Body of pancreas (tissue), 4 donors: Measurements from ENCODE around the gene RASGRF1. TPM values are rescaled to one million over a fixed set of nuclear protein-coding genes. Genes with fewer than 3 reads are reported as not detected.

Experiments
- ATAC-seq: fragments of 150-250 bp; one replicate; pipeline ENCODE4 v1.9.1; 2016
- DNase-seq, 4 donors: peaks; one replicate each; pipeline ENCODE4 v3.0.0-alpha.2; 2019
- H3K27ac ChIP-seq, 4 donors: fragments of 200-600 bp; sonication (generic); 1 replicate in 3 of 4; 2 replicates in 1 of 4; pipeline versions ENCODE4 v1.5.1 to v1.6.1; 2016 to 2019; ENCODE audit warnings: mild to moderate bottlenecking in 1 of 4, mixed read lengths in 1 of 4, moderate library complexity in 1 of 4
- H3K27me3 ChIP-seq, 2 donors: fragments of 200-600 bp; sonication (generic); one replicate each; pipeline ENCODE4 v1.6.0; 2016; ENCODE audit warnings: mild to moderate bottlenecking in 1 of 2
- H3K36me3 ChIP-seq, 2 donors: fragments of 200-600 bp; sonication (generic); replicated peaks in 1 of 2; 2 replicates each; pipeline ENCODE4 v1.5.1; 2016; ENCODE audit warnings: low read depth in 2 of 2; ENCODE audit not compliant: insufficient read depth in 1 of 2
- H3K4me1 ChIP-seq: fragments of 200-600 bp; sonication (generic); one replicate; pipeline ENCODE4 v1.6.0; 2016
- H3K4me3 ChIP-seq, 2 donors: fragments of 200-600 bp; sonication (generic); 1 replicate in 1 of 2; 2 replicates in 1 of 2; pipeline ENCODE4 v1.5.1; 2016 to 2019
- H3K9me3 ChIP-seq, 3 donors: fragments of 200-600 bp; sonication (generic); 1 replicate in 2 of 3; 2 replicates in 1 of 3; pipeline ENCODE4 v1.5.1; 2016
- POLR2A ChIP-seq, 3 donors: fragments of 450-650 bp; IDR thresholded peaks; one replicate each; pipeline ENCODE4 v1.6.1; 2016; ENCODE audit warnings: antibody characterized with exemption in 3 of 3, mild to moderate bottlenecking in 2 of 3
- WGBS, 2 donors: methylation state at CpG; one replicate each; pipeline ENCODE4 v1.1.5; 2017; 5-methylcytosine and 5-hydroxymethylcytosine counted together
- intact Hi-C: fragments of 100-400 bp; cut with DNase I; formaldehyde crosslinking; loops from one replicate; pipeline ENCODE4 v1.15.1; 2023
- total RNA-seq, 2 donors: library from RNA; depleted of rRNA; stranded (reverse); fragments of >200 nt; gene quantifications; one replicate each; pipeline ENCODE4 v1.1.0, GENCODE V29; 2016
- TF ChIP-seq, protein P1 (sequence below), 7 experiments: fragments of 450-650 bp in 4 of 7; fragments of 200-600 bp in 3 of 7; sonication (generic) in 3 of 7; IDR thresholded peaks; one replicate each; pipeline ENCODE4 v1.5.1; 2016 to 2019; ENCODE audit warnings: antibody characterized with exemption in 7 of 7

Gene RASGRF1
- total RNA-seq, 2 donors from 2014 or later, result 1.0 to 3.6 TPM

DNA sequence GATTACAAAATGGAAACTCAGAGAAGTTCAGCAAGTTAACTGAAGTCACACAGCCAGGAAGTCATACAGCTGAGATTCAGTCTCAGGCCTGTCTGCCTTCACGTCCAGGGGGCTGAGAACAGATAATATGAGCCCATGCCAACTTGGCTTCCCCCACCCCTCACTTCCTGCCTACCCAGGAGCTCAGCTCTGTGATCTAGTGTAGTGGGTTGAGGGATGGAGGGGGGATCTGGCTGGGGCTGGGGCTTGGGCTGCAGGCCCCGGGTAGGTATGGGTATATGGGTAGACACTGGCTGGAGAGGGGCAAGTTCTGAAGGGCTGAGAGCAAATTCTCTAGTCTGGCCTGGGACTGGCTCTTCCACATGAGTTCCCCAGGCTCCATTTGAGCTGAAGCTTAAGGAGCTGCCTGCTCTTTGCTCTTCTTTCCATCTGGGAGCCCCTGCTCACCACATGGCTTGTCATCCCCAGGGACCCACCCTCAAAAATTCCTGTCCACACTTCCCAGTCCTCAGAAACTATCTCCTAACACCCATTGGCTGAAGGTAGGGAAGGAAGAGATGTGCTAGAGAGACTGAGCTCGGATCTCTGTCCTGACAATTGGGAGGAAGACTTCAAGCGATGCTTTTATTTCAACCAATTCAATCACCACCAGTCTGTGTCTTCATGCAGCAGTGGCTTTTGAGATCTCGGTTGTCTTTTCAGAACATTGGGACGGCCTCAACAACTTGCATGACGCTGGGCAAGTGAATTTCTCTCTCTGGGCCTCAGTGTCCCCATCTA is 2.0 kb downstream of the RASGRF1 start:
- Histone ChIP-seq H3K9me3 (no peaks in the 10 kb centered on the region), H3K36me3 (no peaks in the 10 kb centered on the region), H3K4me3 (no peak overlapping the region), H3K27ac (no peak overlapping the region), H3K27me3 (peaks cover 0 to 20% of the 10 kb centered on the region in 2 donors), H3K4me1 (peaks cover 27% of the 10 kb centered on the region)
- ATAC-seq (no peak), DNase-seq (no peak)
- TF ChIP-seq, protein P1, sequence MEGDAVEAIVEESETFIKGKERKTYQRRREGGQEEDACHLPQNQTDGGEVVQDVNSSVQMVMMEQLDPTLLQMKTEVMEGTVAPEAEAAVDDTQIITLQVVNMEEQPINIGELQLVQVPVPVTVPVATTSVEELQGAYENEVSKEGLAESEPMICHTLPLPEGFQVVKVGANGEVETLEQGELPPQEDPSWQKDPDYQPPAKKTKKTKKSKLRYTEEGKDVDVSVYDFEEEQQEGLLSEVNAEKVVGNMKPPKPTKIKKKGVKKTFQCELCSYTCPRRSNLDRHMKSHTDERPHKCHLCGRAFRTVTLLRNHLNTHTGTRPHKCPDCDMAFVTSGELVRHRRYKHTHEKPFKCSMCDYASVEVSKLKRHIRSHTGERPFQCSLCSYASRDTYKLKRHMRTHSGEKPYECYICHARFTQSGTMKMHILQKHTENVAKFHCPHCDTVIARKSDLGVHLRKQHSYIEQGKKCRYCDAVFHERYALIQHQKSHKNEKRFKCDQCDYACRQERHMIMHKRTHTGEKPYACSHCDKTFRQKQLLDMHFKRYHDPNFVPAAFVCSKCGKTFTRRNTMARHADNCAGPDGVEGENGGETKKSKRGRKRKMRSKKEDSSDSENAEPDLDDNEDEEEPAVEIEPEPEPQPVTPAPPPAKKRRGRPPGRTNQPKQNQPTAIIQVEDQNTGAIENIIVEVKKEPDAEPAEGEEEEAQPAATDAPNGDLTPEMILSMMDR (IDR thresholded peaks at IDR 0.05), result no peak
- TF ChIP-seq POLR2A (IDR thresholded peaks at IDR 0.05), result no peak
- intact Hi-C loops, result no loop called here
- WGBS, 2 donors, result 50 to 59% methylated on average over 6 to 7 of the region's 7 CpGs

DNA sequence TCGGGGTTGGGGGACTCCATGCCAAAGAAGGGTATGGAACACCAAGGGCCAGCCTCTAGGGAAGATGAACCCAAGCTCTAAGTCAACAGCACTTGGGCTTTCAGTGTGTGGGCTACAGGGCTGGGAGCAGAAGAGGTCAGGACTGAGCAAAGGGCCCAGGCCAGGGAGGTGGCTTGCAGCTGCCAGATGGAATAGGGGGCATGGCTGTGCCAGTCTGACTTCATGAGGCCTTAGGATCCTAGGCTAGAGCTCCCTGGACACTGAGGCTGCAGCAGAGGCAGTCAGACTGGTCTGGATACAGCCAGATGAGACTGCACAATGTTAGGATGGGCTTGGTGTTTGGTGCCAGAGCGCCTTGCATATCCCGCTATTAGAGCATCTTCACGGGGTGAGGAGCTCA is 3.8 kb downstream of the RASGRF1 start:
- TF ChIP-seq, protein P1 (IDR thresholded peaks at IDR 0.05), result no peak
- no peak for TF ChIP-seq POLR2A (IDR thresholded peaks at IDR 0.05)
- Histone ChIP-seq H3K36me3 (no peaks in the 10 kb centered on the region), H3K27ac (no peak overlapping the region), H3K4me3 (no peak overlapping the region), H3K27me3 (peaks cover 0 to 20% of the 10 kb centered on the region in 2 donors), H3K9me3 (no peaks in the 10 kb centered on the region), H3K4me1 (peaks cover 27% of the 10 kb centered on the region)
- WGBS, 2 donors, result 50 to 64% methylated on average over 2 to 4 of the region's 4 CpGs
- no peak for ATAC-seq
- no peak for DNase-seq
- intact Hi-C loops, result no loop called here

GRCh38 chr15:79084308-79084968 is 6.1 kb downstream of the RASGRF1 start:
- ATAC-seq, result no peak
- Histone ChIP-seq H3K4me3 (no peak overlapping the region), H3K4me1 (peaks cover 3% of the 10 kb centered on the region), H3K9me3 (no peaks in the 10 kb centered on the region), H3K36me3 (no peaks in the 10 kb centered on the region), H3K27ac (no peak overlapping the region), H3K27me3 (peaks cover 0 to 3% of the 10 kb centered on the region in 2 donors)
- DNase-seq, result peak in 3 of 4 donors; percentile 27 to 48 (median 29)
- WGBS, 2 donors, result 38 to 48% methylated on average over 13 to 14 of the region's 14 CpGs
- intact Hi-C loops, result no loop called here
- TF ChIP-seq, protein P1 (IDR thresholded peaks at IDR 0.05), result no peak
- no peak for TF ChIP-seq POLR2A (IDR thresholded peaks at IDR 0.05)

GRCh38 chr15:79083154-79083553 is 7.4 kb downstream of the RASGRF1 start:
- intact Hi-C loops, result no loop called here
- 70 to 71% methylated on average over 12 to 14 of the region's 14 CpGs for WGBS, 2 donors
- Histone ChIP-seq H3K36me3 (no peaks in the 10 kb centered on the region), H3K4me3 (no peak overlapping the region), H3K27ac (no peak overlapping the region), H3K27me3 (no peaks in the 10 kb centered on the region), H3K9me3 (no peaks in the 10 kb centered on the region), H3K4me1 (no peaks in the 10 kb centered on the region)
- DNase-seq (no peak), ATAC-seq (no peak)
- no peak for TF ChIP-seq POLR2A (IDR thresholded peaks at IDR 0.05)
- TF ChIP-seq, protein P1 (IDR thresholded peaks at IDR 0.05), result no peak
